GM12891 (cell line): ENCODE results near the gene GCFC2.

Experiments used
- POLR2A ChIP-seq: IDR thresholded peaks from 2 replicates; pipeline ENCODE4 v1.6.1; 2011; ENCODE audit warnings: low read depth, low read length, control low read depth
- POLR2AphosphoS5 ChIP-seq: IDR thresholded peaks from 2 replicates; pipeline ENCODE4 v1.6.1; 2011; ENCODE audit warnings: low read depth, low read length, control low read depth

GRCh38 chr2:75627902-75628504, 82.7 kb downstream of the GCFC2 start:
- TF ChIP-seq POLR2A (no peak), POLR2AphosphoS5 (no peak)
